ENCODE measurements around the gene ADCK1.
"Not testable (repeated sequence)": the region's sequence is repeated elsewhere in the genome, so short reads cannot be mapped to it uniquely, and the experiment has no call there.

ADCK1 gene

GRCh38 chr14:77809011-77809410 is 9.1 kb downstream of the ADCK1 start:
- DNase-seq: no peak

- DNase-seq: no peak
Observed at GRCh38 chr14:77812028-77812427, 12.1 kb downstream of the ADCK1 start.

GRCh38 chr14:77812682-77813081 is 12.8 kb downstream of the ADCK1 start:
- not testable (repeated sequence) for DNase-seq

- DNase-seq: no peak
Observed at GRCh38 chr14:77822307-77822706, 22.4 kb downstream of the ADCK1 start.

- DNase-seq: no peak
Observed at GRCh38 chr14:77822741-77823140, 22.8 kb downstream of the ADCK1 start.

- no peak for DNase-seq
Observed at GRCh38 chr14:77823378-77823777, 23.5 kb downstream of the ADCK1 start.

- DNase-seq: no peak
Observed at GRCh38 chr14:77825895-77826519, 26.1 kb downstream of the ADCK1 start.

- no peak for DNase-seq
Observed at GRCh38 chr14:77830692-77831091, 30.8 kb downstream of the ADCK1 start.

GRCh38 chr14:77832297-77832696 is 32.4 kb downstream of the ADCK1 start:
- no peak for DNase-seq

GRCh38 chr14:77837926-77838325 is 38.0 kb downstream of the ADCK1 start:
- DNase-seq: no peak

GRCh38 chr14:77838831-77839511 is 39.1 kb downstream of the ADCK1 start:
- no peak for DNase-seq

- DNase-seq: no peak
Observed at GRCh38 chr14:77843195-77843594, 43.3 kb downstream of the ADCK1 start.

- DNase-seq: no peak
Observed at GRCh38 chr14:77843651-77844050, 43.7 kb downstream of the ADCK1 start.

GRCh38 chr14:77844802-77845201 is 44.9 kb downstream of the ADCK1 start:
- DNase-seq: no peak

GRCh38 chr14:77848031-77848430 is 48.1 kb downstream of the ADCK1 start:
- no peak for DNase-seq

GRCh38 chr14:77849711-77850110 is 49.8 kb downstream of the ADCK1 start:
- no peak for DNase-seq

GRCh38 chr14:77853919-77854318 is 54.0 kb downstream of the ADCK1 start:
- DNase-seq: no peak

GRCh38 chr14:77856941-77857340 is 57.0 kb downstream of the ADCK1 start:
- DNase-seq: no peak

GRCh38 chr14:77859934-77860570 is 60.1 kb downstream of the ADCK1 start:
- no peak for DNase-seq

GRCh38 chr14:77861201-77861600 is 61.3 kb downstream of the ADCK1 start:
- no peak for DNase-seq

GRCh38 chr14:77862154-77862786 is 62.4 kb downstream of the ADCK1 start:
- DNase-seq: peak; percentile 82

- no peak for DNase-seq
Observed at GRCh38 chr14:77864085-77864484, 64.2 kb downstream of the ADCK1 start.

- DNase-seq: no peak
Observed at GRCh38 chr14:77864580-77864979, 64.7 kb downstream of the ADCK1 start.

GRCh38 chr14:77865455-77865854 is 65.5 kb downstream of the ADCK1 start:
- DNase-seq: no peak

Measured in activated CD4-positive, CD25-positive, alpha-beta regulatory T cell treated with anti-CD3 and anti-CD28 coated beads, Interleukin-2, amount 50 U/mL, for 72 hours (primary cell).